ENCODE measurements around the gene TBC1D1.

DNA sequence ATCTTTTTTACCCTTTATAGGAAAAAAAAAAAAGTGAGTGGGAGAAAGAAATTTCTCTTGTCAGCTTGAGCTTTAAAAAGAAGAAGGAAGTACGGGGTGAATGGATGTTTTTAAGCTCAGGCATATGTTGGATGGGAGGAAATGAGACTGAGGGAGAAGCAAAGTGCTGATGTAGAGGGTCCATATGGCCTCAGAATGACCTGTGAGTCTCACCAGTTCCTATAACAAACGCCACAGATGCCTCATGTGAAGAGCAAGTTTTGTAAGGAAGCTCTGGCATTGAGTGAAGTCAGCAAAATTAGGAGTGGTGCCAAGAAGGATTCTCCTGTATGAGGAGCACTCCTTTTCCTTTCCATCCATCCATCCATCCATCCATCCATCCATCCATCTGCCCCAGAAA lies 283.9 kb downstream of the TBC1D1 start:
- TF ChIP-seq YY1 (IDR thresholded peaks at IDR 0.05; ENCODE audit: insufficient read depth, insufficient read length), result no peak
- no peak for TF ChIP-seq ZNF274 (IDR thresholded peaks at IDR 0.05; ENCODE audit: low read depth, low read length)
- TF ChIP-seq SUZ12 (IDR thresholded peaks at IDR 0.05; ENCODE audit: extremely low read depth, insufficient read depth, insufficient read length), result no peak
